Measurements from ENCODE around the gene SUOX.
"Not testable (repeated sequence)": the region's sequence is repeated elsewhere in the genome, so short reads cannot be mapped to it uniquely, and the experiment has no call there.

Gene SUOX

DNA sequence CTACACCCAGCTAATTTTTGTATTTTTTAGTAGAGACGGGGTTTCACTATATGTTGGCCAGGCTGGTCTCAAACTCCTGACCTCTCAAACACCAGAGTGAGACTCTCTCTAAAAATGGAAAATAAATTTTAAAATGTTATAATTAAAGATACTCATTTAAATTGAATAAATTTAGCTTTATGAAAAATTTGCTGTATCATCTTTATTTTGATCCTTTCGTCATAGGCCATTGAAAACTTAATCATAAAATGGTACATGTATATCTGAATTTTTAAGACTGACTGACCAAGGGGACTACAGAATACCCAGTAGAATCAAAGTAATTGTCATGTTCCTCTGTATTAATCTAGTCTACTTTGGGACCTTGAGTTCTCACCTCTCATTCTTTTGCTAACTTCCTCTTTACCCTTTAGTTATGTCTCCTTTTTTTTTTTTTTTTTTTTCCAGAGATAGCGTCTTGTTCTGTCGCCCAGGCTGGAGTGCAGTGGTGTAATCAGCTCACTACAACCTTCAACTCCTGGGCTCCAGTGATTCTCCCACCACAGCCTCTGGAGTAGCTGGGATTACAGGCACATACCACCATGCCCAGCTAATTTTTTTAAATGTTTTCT is 13.7 kb upstream of the SUOX start:
- no peak for DNase-seq

DNA sequence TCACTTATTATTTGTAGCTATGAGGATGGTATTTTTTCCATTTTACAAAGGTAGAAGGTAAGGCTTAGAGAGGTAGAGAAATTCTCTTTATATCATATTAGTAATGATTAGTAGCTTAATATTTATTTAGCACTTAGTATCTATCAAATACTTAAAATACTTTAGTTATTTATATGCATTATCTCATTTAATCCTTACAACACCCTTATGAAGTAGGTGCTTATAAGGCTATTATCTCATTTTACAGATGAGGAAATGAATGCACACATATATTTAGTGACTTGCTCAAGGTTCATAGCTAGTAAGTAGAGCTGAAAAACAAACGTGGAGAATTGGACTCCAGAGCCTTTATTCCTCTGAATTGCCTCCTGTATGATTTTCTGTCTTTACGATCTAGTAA is 12.2 kb upstream of the SUOX start:
- DNase-seq: no peak

DNA sequence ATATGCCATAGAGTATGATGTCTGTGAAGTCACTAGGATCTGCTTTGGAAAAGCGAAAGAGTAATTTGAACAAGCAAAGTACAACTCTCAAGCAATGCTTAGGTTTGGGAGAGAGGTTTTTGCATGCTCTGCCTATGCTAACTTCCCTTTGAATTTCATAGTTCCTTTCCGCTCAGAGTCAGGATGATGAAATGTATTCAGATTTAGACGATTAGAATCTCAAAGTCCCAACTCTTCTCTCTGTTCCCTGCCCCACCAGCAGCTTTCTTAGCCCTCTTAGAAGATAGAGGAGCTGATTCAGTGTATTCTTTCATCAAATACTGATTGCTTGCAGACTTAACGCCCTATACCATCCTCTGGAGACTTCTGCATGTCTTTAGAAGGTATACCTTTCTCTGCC is 11.7 kb upstream of the SUOX start:
- no peak for DNase-seq

DNA sequence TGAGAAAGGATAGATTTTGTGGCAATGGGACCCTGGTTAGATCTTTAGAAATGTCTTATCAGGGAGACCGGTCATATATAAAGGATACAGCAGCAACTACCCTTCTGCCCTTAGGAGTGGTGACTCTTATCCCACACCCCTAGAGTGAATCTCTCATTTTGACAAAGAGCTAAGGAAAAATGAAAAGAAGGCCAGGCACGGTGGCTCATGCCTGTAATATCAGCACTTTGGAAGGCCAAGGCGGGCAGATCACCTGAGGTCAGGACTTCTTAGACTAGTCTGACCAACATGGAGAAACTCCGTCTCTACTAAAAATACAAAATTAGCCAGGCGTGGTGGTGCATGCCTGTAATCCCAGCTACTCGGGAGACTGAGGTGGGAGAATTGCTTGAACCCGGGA is 11.1 kb upstream of the SUOX start:
- DNase-seq: not testable (repeated sequence)

DNA sequence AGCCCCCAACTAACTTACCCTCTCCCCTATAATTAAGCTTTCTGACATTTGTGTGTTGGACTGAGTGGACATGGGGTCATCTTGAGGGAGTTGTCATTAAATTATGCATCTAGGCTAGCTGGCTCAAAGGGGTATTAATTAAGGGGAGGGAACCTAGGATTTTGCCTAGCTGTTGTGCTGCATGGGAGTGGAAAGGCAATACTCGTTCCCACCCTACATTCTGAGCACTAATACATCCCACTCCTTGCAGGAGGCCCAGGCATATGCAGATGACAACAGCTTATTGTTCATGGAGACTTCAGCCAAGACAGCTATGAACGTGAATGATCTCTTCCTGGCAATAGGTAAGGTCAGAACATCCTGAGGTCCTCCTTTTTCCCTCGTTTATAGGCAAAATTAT is 6.0 kb upstream of the SUOX start:
- no peak for DNase-seq

DNA sequence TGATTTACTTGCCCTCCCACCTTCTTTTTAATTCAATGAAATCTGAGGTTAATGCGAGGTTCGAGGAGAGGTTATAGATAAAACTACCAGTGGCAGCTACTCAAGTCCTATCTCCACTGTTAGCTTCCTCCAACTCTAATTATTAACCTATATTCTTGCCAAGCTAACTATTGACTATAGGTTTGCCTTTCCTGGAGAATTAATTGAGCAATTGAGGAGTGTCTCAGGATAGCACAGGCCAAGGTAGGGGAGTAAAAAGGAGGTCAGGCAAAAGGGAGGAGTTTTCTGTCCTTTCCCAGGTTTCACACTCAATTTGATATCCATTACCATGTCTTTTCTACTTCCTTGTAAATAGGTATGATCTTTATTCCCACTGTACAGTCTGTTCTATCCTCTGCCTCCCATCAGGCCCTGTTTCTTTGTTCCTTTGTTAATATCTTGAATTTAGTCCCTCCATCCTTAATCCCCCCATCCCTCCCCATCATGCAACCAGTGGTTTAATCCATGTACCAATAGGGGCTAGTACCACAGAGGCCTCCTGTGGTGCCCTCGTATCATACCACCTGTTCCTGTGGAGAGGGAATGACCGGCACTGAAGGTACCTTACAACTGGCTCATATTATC is 3.7 kb upstream of the SUOX start:
- DNase-seq: no peak

DNA sequence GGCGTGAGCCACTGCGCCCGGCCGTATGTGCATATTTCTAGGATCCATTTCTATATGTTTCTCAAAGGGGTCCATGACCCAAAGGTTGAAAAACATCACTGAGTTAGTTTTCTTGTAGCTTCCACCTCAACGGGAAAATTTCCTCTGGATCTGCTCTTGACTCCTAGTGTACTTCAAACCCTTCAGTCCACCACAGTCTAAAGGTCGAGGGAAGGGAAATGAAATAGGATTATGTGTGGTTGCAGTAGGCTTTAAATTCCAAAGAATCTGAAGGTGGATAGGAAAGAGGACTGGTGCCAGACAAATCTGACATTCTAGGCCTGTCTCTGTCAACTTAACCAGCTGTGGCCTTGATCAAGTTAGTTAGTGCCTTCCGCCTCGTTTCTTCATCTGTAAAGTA is 1.7 kb upstream of the SUOX start:
- no peak for DNase-seq

DNA sequence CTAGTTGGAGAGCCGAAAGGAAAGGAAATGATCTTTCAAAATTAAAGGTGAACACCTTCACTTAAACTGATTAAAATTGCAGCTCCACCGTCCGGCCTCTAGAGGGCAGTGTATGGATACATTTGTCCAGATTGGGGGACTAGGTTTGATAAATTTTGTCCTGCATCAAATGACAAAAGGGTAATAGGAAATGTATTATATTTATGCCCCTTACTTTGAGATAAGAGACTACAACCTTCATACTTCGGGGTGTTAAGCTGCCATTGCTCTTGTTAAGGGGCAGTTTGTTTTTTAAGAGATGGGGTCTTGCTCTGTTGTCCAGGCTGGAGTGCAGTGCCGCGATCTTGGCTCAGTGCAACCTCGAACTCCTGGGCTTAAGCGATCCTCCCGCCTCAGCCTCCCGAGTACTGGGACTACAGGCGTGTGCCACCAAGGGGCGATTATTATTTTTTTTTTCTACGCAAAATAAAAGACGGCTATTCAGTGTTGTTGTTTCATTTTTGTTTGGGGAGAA is 818 bp upstream of the SUOX start:
- no peak for DNase-seq

DNA sequence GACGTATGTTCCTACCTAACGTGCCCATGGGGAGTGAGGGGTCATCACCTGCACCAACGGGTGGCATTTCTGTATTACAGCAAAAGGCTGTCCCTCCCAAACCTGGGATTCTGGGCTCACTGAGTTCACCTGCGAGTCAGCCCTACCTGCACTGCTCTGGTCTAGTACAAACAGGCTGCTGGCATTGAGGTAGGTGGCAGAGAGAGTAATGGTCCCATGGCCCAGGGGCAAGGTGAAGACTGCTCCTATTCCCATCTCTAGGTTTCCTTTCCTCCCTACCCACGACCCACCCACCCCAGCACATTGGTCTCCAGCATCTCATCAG is 421 bp downstream of the SUOX start:
- no peak for DNase-seq

DNA sequence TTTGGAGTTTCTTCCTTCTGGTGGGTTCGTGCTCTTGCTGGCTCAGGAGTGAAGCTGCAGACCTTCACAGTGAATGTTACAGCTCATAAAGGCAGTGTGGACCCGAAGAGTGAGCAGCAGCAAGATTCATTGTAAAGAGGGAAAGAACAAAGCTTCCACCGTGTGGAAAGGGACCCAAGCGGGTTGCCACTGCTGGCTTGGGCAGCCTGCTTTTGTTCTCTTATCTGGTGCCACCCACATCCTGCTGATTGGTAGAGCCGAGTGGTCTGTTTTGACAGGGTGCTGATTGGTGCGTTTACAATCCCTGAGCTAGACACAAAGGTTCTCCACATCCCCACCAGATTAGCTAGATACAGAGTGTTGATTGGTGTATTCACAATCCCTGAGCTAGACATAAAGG is 2.4 kb downstream of the SUOX start:
- not testable (repeated sequence) for DNase-seq

DNA sequence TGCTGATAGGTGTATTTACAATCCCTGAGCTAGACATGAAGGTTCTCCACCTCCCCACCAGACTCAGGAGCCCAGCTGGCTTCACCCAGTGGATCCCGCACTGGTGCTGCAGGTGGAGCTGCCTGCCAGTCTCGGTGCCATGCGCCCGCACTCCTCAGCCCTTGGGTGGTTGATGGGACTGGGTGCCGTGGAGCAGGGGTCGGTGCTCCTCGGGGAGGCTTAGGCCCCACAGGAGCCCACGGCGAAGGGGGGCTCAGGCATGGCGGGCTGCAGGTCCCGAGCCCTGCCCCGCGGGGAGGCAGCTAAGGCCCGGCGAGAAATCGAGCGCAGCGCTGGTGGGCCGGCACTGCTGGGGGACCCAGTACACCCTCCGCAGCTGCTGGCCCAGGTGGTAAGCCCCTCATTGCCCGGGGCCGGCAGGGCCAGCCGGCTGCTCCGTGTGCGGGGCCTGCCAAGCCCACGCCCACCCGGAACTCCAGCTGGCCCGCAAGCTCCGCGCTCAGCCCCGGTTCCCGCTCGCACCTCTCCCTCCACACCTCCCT is 3.0 kb downstream of the SUOX start:
- DNase-seq: not testable (repeated sequence)

DNA sequence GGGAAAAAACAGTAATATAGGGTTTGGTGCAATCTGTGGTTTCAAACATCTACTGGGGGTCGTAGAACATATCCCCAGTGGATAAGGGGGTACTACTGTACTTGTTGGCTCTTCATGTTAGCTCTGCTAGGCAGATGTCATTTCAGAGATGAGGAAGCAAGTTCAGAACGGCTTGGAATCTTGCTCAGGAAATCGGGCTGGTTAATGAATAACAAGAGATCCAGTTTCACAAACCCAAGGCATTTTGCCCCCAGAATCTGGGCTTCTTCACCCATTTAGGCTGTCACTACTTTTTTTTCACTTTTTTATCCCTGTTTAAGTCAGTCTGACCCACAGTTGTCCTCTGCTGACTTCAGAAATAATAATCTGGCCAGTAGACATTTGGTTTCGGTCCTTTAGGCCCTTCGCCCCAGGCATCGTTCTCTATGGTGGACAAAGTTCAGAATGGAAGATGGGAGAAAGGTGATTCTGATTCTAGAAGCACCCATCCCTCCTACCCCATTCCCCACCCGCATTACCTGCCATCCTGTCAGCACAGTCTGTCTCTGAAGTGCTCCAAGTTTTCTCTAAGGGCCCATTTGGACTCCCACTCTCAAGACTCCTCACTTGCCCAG is 4.5 kb downstream of the SUOX start:
- no peak for DNase-seq

DNA sequence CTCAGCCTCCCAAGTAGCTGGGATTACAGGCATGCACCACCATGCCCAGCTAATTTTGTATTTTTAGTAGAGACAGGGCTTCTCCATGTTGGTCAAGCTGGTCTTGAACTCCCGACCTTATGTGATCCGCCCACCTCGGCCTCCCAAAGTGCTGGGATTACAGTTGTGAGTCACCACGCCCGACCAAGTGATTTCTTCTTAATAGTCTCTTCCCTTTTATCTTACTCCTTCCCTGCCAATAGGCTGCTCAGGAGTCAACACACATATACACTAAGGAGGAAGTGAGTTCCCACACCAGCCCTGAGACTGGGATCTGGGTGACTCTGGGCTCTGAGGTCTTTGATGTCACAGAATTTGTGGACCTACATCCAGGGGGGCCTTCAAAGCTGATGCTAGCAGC is 6.3 kb downstream of the SUOX start:
- DNase-seq: not testable (repeated sequence)

DNA sequence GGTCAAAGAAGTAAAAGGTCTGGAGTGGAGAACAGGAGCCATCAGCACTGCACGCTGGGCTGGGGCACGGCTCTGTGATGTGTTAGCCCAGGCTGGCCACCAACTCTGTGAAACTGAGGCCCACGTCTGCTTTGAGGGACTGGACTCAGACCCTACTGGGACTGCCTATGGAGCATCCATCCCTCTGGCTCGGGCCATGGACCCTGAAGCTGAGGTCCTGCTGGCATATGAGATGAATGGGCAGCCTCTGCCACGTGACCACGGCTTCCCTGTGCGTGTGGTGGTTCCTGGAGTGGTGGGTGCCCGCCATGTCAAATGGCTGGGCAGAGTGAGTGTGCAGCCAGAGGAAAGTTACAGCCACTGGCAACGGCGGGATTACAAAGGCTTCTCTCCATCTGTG is 7.1 kb downstream of the SUOX start:
- no peak for DNase-seq

DNA sequence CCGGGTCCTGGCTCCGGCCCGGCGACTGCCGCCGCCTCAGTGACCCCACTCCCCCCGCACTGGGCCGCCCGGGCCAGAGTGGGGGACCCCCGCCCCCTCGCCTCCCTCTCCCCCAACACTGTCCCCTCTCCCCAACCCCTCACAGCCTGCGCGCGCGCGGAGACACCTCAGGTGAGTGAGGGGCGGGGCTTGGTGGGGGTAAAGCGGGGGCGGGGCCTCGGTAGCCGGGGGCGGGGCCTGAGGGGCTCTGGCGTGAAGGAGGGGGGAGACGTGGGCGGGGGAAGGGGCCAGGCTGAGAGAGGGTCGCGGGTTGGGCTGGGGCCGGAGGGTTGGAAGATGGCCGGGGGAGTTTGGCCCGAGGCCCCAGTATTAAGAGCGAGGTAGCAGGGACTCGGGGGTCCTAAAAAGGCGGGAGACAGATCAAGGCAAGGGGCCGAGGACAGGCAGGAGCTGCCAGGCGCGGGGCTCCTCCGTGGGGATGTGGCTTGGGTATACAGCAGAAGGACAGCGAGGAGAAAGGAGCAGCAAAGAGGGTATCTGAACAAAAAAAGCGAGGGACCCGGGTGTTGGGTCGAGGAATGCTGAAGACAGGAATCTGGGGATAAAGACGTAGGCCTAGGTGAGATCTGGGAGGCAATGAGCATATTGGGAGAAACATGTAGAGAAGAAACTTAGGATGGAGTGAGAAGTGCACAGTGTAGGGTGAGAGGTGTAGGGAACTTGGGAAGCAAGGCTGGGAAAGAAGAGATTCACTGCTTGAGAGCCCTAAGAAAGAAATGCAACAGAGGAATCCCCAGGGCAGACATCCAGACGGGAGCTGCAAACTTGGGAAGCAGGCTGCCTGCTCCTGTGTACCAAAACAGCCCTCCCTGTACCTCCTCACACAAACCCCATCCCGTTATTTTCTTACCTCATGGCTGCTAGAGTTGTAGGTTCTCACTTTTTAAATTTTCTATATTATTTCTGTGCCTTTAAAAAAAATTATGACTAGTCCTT is 10.8 kb downstream of the SUOX start:
- DNase-seq: peak; percentile 53

DNA sequence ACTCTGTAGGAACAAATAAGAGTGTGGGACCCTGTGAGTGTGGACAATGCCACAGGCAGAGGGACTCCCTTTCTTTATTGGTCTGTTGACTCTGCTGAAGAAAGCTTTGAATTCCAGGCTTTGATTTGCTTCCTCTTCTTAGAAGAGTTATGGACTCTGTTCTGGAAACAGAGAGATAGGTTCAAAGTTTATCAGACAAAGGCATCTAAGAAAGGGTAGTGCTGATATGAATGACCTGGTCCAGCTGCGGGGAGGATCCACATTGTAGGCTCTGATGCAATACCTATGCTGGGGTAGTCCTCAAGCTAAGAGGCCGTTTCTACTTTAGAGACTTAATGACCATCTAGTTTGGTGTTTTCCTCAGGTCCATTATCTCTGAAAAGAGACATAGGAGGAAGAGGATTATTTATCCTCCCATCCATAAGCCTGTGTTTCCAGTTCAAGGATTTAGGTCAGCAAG is 13.1 kb downstream of the SUOX start:
- no peak for DNase-seq

DNA sequence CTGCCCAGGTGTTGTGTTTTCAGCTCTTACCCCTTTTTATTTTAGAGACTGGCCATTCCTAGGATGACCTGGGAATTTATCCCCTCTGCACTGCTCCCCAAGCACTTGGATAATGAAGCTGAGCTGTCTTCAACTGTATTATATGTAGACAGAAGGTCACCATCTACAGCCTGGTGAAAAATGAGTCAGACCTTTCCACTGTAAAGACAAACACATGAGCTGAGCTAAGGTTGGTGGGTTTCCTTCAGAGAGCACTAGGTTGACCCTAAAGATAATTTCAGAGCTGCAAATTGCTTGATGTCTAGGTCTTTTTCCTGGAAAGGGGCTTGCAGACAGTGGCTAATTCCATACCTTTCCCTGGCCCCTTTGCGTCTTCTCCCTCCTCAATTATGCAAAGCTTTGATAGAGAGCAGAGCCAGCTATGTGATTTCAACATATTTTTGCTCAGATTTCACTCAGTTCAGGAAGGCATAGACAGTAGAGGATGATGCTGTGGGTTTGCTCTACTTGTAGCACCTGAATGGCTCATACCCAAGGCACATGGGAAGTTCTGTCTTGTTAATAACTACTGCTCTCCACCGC is 14.5 kb downstream of the SUOX start:
- no peak for DNase-seq

DNA sequence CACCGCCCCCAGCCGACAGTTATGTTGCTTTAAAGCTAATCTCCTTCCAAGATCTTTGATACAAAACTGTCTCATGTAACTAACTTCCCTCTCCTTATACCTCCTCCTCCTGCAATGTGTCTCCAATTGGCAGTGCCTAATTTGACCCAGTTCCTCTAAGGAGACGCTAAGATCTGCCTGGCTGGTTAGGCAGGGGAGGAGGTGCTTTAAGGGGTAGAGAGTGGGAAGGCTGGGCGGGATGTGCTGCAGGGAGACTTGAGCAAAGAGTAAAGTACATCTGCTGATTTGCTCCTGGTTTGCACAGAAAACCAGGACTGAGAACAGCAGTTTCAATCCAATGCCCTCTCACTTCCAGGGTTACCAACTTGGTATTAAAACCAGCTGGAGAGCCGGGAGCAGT is 16.4 kb downstream of the SUOX start:
- DNase-seq: no peak

DNA sequence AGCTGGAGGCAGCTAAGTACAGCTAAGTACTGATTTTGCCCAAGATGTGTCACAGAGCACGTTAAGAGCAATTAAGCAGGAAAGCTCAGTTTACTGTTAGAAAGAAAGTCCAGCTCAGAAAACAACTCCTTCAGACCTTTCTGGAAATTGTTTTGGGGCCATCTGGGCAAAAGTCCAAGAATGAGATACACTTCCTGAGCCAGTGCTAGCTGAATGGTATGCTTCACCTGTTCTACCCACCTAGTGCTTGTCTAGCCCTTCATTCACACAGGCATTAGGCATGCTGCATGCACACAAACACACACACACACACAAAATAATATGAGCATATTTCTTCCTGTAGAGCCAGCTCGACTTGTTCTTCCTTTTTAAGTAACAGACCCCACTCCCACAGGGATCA is 17.1 kb downstream of the SUOX start:
- no peak for DNase-seq

DNA sequence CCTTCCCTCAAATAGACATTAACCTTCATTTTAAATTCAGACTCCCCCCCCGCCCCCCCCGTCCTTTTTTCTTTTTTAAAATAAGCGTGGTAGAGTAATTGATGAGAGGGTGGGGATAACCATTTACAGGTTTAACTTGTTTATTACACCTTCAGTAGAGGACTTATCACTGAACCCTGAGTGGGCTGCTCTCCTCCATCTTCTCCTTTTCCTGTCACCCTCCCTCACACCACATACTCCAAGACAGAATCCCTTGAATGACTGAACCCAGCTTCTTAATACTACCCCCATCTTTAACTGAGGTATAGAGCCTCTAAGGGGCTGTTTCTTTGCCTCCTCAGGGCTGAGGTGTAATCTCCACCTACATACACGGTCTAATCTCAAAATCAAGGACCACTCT is 20.1 kb downstream of the SUOX start:
- no peak for DNase-seq

DNA sequence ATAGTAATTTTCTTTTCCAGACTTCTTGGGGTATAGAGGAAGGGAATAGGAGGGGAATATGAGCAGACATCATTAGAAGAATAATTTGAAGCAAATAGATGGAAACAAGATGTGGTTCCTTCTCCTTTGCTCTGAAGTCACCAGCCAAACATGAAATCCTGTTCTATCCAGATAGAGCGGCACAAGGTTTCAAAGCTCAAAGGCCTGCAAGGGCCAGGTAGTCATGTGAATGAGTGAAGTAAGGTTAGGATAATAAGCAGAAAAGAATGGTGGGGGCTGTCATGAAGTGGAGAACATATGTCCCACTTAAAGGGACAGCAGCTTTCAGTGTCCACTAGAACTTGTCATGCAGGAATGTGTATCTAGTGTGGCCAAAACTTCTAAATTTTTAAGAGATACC is 21.3 kb downstream of the SUOX start:
- no peak for DNase-seq

DNA sequence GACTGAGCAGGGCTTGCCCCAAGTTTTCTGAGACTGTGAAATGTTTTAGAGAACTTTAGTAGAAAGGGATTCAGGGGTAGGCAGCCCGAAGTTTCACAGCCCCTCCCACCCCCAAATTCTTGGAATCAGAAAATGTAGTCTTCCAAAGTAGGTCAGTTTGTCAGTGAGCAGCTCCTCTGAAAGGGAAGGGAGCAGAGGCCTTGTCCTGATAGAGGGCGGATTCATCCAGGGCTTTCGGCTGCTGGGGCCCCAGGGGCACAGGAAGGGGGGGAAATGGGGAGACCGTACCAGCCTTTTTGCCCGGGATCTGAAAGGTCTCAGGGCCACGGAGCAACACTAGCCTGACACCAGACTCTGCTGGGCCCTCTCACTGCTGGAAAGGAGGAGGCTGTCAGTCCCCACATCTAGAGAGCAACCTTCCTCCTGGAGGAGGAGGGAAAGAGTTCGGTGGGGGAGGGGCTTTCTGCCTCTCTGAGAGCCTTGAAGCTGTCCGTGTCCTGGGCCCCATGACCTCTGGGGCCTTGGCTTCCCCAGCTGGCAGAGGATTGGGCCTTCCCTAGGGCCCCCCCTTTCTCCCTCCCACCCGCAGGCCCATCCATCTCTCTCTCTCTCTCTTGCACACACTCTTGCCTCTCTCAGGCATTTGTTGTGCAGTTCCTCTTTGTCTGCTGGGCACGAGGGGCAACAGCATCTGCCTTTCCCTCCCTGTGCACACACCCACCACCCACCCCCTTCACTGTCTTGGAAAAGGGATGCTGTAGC is 23.5 kb downstream of the SUOX start, which contains the start of gene IKZF4:
Gene IKZF4 (plus strand): TSS at position 621 of the 762 bp plus-strand sequence. CDS start 451 bp downstream, outside the sequence.
- no peak for DNase-seq

Data from activated gamma-delta T cell (primary cell).